ENCODE measurements around the gene ATG14.
"Not testable (repeated sequence)": the region's sequence is repeated elsewhere in the genome, so short reads cannot be mapped to it uniquely, and the experiment has no call there.

The ATG14 gene

GRCh38 chr14:55348766-55349453 lies 62.7 kb downstream of the ATG14 start:
- DNase-seq, result peak; percentile 43

- DNase-seq, result no peak
These were observed 63.9 kb downstream of the ATG14 start for GRCh38 chr14:55347748-55348147.

- DNase-seq, result no peak
These were observed 64.6 kb downstream of the ATG14 start for GRCh38 chr14:55347040-55347439.

GRCh38 chr14:55344582-55345163 lies 67.0 kb downstream of the ATG14 start:
- DNase-seq, result not testable (repeated sequence)

GRCh38 chr14:55341781-55342180 lies 69.8 kb downstream of the ATG14 start:
- no peak for DNase-seq

GRCh38 chr14:55340482-55340881 lies 71.1 kb downstream of the ATG14 start:
- DNase-seq, result no peak

- DNase-seq, result peak; percentile 27
These were observed 71.9 kb downstream of the ATG14 start for GRCh38 chr14:55339770-55340169.

GRCh38 chr14:55336691-55337090 lies 74.9 kb downstream of the ATG14 start:
- no peak for DNase-seq

GRCh38 chr14:55336162-55336561 lies 75.5 kb downstream of the ATG14 start:
- DNase-seq, result peak; percentile 54

GRCh38 chr14:55333711-55334485 lies 77.7 kb downstream of the ATG14 start:
- peak; percentile 35 for DNase-seq

- peak; percentile 81 for DNase-seq
These were observed 78.7 kb downstream of the ATG14 start for GRCh38 chr14:55332654-55333570.

GRCh38 chr14:55329999-55330710 lies 81.5 kb downstream of the ATG14 start:
- DNase-seq, result no peak

GRCh38 chr14:55328317-55328716 lies 83.3 kb downstream of the ATG14 start:
- no peak for DNase-seq

- peak; percentile 63 for DNase-seq
These were observed 84.5 kb downstream of the ATG14 start for GRCh38 chr14:55327179-55327578.

- DNase-seq, result no peak
These were observed 86.8 kb downstream of the ATG14 start for GRCh38 chr14:55324812-55325211.

- no peak for DNase-seq
These were observed 87.7 kb downstream of the ATG14 start for GRCh38 chr14:55323910-55324309.

- DNase-seq, result no peak
These were observed 92.9 kb downstream of the ATG14 start for GRCh38 chr14:55318694-55319093.

GRCh38 chr14:55317542-55318306 lies 93.9 kb downstream of the ATG14 start:
- DNase-seq, result no peak

GRCh38 chr14:55316564-55316963 lies 95.1 kb downstream of the ATG14 start:
- no peak for DNase-seq
